ENCODE measurements around the gene LAMA4.

- TF ChIP-seq, protein P1, sequence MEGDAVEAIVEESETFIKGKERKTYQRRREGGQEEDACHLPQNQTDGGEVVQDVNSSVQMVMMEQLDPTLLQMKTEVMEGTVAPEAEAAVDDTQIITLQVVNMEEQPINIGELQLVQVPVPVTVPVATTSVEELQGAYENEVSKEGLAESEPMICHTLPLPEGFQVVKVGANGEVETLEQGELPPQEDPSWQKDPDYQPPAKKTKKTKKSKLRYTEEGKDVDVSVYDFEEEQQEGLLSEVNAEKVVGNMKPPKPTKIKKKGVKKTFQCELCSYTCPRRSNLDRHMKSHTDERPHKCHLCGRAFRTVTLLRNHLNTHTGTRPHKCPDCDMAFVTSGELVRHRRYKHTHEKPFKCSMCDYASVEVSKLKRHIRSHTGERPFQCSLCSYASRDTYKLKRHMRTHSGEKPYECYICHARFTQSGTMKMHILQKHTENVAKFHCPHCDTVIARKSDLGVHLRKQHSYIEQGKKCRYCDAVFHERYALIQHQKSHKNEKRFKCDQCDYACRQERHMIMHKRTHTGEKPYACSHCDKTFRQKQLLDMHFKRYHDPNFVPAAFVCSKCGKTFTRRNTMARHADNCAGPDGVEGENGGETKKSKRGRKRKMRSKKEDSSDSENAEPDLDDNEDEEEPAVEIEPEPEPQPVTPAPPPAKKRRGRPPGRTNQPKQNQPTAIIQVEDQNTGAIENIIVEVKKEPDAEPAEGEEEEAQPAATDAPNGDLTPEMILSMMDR (IDR thresholded peaks at IDR 0.05): no peak
- no peak for TF ChIP-seq POLR2A (IDR thresholded peaks at IDR 0.05)
Measured at GRCh38 chr6:112232845-112233256, 21.5 kb downstream of the LAMA4 start.
